Stimulated activated naive B cell treated with anti-CD40 and anti-IgM and Interleukin-4, amounts not matched to agents 10 μg/mL and 1 μg/mL and 100 μg/mL, for 72 hours (primary cell): Measurements from ENCODE around the gene DNAJB14.

Experiments
- ATAC-seq, 2 donors: fragments of 150-1000 bp; cut with Tn5 transposase; replicated peaks; 2 replicates each; pipeline ENCODE4 v1.10.0; 2021; ENCODE audit warnings: moderate library complexity in 1 of 2
- DNase-seq: peaks from one replicate; pipeline ENCODE4 v3.0.0; 2021
- H3K27ac Mint-ChIP-seq: one replicate; pipeline ENCODE4 v1.8.0; 2022; ENCODE audit warnings: mild to moderate bottlenecking, mixed read lengths
- H3K27me3 Mint-ChIP-seq, 2 donors: one replicate each; pipeline ENCODE4 v1.8.0; 2022; ENCODE audit warnings: mixed read lengths in 2 of 2
- H3K36me3 Mint-ChIP-seq, 2 donors: one replicate each; pipeline ENCODE4 v1.8.0; 2022; ENCODE audit warnings: mixed read lengths in 2 of 2, mild to moderate bottlenecking in 1 of 2
- H3K4me1 Mint-ChIP-seq, 2 donors: one replicate each; pipeline ENCODE4 v1.8.0; 2022; ENCODE audit warnings: mixed read lengths in 2 of 2, mild to moderate bottlenecking in 1 of 2
- H3K4me3 Mint-ChIP-seq, 2 donors: one replicate each; pipeline ENCODE4 v1.8.0; 2022; ENCODE audit warnings: mild to moderate bottlenecking in 2 of 2, mixed read lengths in 2 of 2, moderate library complexity in 1 of 2
- H3K9me3 Mint-ChIP-seq, 2 donors: one replicate each; pipeline ENCODE4 v1.8.0; 2022; ENCODE audit warnings: mixed read lengths in 2 of 2, mild to moderate bottlenecking in 1 of 2

The DNAJB14 gene

DNA sequence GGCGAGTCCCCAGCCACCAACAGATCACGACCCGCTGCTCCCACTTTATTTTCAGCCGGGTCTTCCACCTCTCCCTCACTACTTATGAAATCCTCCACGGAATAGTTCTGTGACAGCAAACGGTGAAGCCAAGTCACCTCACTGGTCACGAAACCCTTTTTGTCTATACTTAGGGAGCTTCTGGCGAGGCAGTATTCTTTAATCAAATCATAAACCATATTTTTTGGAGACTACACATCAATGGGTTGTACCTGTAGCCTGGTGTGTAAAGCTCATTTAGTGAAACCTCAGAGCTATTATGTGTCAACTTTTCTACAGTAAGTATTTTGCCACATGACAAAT lies 4.5 kb upstream of the DNAJB14 start:
- Mint-ChIP-seq H3K36me3 (peaks cover 1 to 13% of the 10 kb centered on the region in 2 donors), H3K4me3 (no peak overlapping the region), H3K27ac (no peak overlapping the region), H3K9me3 (peaks cover 0 to 1% of the 10 kb centered on the region in 2 donors), H3K4me1 (peaks cover 3 to 17% of the 10 kb centered on the region in 2 donors), H3K27me3 (no peaks in the 10 kb centered on the region)
- DNase-seq (no peak), ATAC-seq (no peak)

DNA sequence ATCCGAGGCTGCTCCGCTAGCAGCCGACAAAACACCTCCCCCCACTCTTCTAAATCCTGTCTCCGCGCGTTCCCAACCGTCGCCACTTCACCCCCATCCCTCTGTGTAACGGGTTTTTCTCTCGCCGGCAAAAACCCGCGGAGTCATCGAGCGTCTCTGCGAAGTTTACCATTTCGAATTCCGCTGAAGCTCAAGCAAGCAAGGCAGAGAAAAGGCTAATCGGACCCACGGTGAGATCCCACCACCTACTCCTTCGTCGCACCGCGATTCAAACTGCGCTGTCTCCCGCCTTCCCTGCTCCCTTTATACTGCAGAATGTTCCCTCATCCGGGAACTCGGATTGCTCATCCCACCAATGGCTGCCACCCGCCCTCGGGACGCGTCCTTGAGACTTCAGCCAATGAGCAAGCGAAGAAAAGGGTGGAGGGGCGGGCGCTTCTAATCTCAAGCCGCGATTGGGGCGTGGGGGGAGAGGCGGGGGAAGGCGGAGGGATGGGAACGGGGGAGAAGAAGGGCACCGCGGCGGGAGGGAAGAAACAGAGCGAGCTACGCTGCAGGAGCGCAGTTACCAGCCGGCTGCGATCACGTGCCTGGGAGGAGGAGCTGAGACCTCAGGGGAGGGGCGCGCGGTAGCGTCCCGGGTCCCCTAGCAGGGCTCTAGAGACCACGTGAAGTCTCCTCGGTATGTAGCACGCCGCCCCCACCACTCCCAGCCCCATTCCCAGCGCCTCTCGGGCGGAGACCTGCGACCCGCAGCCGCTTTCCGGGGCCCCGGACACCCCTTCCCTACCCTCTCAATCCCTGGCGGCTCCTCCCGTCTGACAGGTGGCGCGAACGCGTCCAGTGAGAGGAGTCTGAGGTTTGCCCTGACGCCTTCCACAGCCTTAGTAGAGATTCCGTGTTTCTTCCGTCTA lies 3.8 kb upstream of the DNAJB14 start, which contains the start of gene H2AZ1:
Gene H2AZ1, minus strand, starts transcription at position 277 of the 914 bp plus-strand sequence. Its CDS starts 105 bp downstream, at position 172.
- Mint-ChIP-seq H3K4me1 (peaks cover 3 to 23% of the 10 kb centered on the region in 2 donors), H3K27me3 (no peaks in the 10 kb centered on the region), H3K27ac (no peak within 1 kb of the TSS), H3K9me3 (no peaks in the 10 kb centered on the region), H3K4me3 (no peak within 1 kb of the TSS), H3K36me3 (peaks cover 1 to 12% of the 10 kb centered on the region in 2 donors)
- ATAC-seq (peak; percentile 71 to 78), DNase-seq (peak; percentile 93)

DNA sequence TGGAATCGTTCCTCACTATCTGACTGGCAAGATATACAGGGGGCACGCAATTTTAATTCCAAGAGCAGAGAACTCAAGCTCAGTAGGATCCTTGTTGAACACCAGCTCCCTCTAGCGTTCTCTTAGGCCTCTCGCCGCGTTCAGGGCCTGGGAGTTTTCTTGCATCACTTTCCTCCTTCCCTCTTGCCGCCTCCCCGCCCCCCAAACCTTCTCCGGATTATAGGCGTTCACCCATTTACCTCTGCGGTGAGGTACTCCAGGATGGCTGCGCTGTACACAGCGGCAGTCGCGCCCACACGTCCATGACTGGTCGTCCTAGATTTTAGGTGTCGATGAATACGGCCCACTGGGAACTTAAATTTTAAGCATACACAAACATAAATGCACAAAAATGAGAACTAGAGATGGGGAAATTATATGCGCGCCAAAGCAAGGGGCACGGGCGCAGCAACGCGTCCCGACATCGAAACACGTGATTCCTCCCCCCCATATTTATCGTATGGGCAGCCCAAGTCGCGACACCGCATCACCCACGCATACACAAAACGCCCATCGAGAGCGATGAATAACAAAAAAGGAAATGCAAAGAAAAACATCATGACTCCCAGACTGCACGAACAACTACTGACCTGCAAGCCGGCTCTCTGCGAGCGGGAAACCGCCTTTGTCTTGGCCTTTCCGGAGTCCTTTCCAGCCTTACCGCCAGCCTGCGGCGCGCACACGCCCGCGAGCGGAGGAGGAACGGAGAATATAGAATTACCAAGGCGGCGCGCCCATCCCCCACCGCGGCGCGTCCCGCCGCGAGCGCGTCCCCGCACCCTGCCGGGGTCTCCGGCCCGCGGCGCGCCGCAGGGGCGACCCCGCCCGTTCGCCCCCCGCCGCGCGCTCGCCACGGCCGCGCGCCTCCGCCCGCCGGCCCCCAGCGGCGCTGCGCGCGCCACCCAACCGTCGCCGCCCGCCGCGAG lies 2.9 kb upstream of the DNAJB14 start:
- H3K27ac Mint-ChIP-seq: no peak overlapping the region
- H3K27me3 Mint-ChIP-seq: no peaks in the 10 kb centered on the region
- H3K4me1 Mint-ChIP-seq: peaks cover 6 to 33% of the 10 kb centered on the region in 2 donors
- ATAC-seq (peak; percentile 36 to 40), DNase-seq (peak; percentile 82)
- H3K4me3 Mint-ChIP-seq: no peak overlapping the region
- H3K36me3 Mint-ChIP-seq: peaks cover 4 to 17% of the 10 kb centered on the region in 2 donors
- H3K9me3 Mint-ChIP-seq: no peaks in the 10 kb centered on the region

DNA sequence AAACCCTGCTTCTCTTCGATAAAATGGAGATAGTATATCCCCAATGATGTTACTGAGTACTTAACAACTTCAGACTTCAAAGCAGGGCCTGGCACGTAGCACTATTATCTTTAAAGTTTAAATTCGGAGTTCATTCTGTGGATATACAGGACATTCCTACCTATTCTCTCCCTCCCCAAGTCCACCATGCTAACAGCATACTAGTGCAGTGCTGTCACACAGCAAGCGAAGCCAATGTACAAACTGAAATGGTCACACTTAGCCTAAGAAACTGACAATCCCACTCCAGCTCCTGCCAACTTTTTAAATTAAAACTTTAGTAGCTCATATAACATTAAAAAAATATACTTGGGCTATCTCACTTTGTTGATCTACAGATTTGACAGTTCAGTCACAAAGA lies 1.2 kb upstream of the DNAJB14 start:
- peak overlapping the region in 1 of 2 donors; percentile 44 for H3K4me3 Mint-ChIP-seq
- peaks cover 14 to 48% of the 10 kb centered on the region in 2 donors for H3K4me1 Mint-ChIP-seq
- H3K9me3 Mint-ChIP-seq: peaks cover 0 to 2% of the 10 kb centered on the region in 2 donors
- DNase-seq: no peak
- no peak for ATAC-seq
- peak overlapping the region; percentile 65 for H3K27ac Mint-ChIP-seq
- no peaks in the 10 kb centered on the region for H3K27me3 Mint-ChIP-seq
- peaks cover 14 to 32% of the 10 kb centered on the region in 2 donors for H3K36me3 Mint-ChIP-seq

DNA sequence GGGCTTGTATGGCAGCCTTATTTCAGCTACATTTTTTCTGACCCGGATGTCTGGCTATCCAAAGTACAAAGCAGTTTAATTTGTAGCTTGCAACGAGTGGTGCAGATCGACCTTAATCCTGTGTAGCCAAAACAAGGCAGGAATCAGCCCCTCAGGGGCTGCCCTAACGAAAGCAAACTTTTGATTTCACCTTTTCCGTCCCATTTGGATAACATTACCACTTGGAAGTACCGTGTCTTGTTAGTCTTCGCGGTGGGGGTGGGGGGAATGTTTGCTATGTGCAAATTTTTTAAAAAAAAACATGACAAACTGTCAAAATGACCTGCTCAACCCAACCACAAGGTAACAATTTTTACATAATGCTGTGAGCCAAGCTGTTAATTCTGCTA lies 766 bp upstream of the DNAJB14 start:
- H3K27ac Mint-ChIP-seq: peak overlapping the region; percentile 97
- H3K4me1 Mint-ChIP-seq: peaks cover 14 to 48% of the 10 kb centered on the region in 2 donors
- H3K4me3 Mint-ChIP-seq: peak overlapping the region; percentile 90 to 99
- peaks cover 14 to 32% of the 10 kb centered on the region in 2 donors for H3K36me3 Mint-ChIP-seq
- H3K27me3 Mint-ChIP-seq: no peaks in the 10 kb centered on the region
- ATAC-seq (no peak), DNase-seq (no peak)
- peaks cover 0 to 2% of the 10 kb centered on the region in 2 donors for H3K9me3 Mint-ChIP-seq

DNA sequence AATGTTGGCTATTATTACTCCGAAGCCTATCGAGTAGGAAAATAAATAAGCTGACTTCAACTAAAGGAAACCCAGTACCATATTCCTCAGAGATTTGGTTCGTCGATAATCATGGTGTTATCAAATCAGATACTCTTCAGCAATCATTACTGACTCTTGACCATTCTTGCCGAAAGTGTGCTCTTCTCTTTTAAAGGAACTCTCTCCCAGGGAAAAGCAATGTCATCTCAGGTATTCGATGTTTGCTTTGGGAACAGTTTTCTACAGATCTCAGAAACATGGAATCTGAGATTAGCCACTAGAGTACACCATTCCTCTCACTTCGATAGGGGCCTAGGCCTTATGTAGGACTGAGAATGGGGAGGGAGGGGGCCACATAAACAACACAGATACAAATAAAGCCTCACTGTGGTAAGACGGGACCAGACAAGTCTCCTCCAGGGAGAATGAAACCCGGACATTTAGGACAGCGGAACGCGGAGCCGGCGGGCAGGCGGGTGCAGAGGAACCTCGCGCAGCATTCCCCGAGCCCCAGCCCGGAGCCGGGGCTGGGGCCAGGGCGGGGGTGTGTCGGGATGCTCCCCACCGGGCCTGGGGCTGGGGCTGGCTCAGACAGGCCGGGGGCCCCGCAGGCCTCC lies 581 bp downstream of the DNAJB14 start:
- Mint-ChIP-seq H3K27me3 (no peaks in the 10 kb centered on the region), H3K36me3 (peaks cover 14 to 37% of the 10 kb centered on the region in 2 donors), H3K4me1 (peaks cover 14 to 48% of the 10 kb centered on the region in 2 donors), H3K27ac (peak overlapping the region; percentile 98), H3K4me3 (peak overlapping the region; percentile 98 to 99), H3K9me3 (peaks cover 0 to 2% of the 10 kb centered on the region in 2 donors)
- DNase-seq (peak; percentile 25), ATAC-seq (peak; percentile 3)

DNA sequence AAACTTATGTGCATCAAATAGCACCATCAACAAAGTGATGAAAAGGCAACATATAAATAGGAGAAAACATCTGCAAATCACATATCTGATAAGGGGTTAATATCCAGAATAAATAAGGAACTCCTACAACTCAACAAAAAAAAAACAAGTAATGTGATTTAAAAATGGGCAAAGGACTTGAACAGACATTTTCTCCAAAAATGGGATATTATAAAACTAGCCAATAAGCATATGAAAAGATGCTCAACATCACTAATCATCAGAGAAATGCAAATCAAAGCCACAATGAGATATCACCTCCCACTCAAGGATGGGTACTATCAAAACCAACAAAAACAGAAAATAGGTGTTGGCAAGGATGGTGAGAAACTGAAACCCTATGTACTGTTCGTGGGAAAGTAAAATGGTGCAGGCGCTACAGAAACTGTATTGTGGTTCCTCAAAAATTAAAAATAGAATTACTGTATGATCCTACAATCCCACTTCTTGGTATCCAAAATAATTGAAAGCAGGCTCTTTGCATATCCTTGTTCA lies 2.4 kb downstream of the DNAJB14 start:
- H3K36me3 Mint-ChIP-seq: peaks cover 14 to 37% of the 10 kb centered on the region in 2 donors
- no peak overlapping the region for H3K27ac Mint-ChIP-seq
- peak overlapping the region; percentile 29 to 65 for H3K4me3 Mint-ChIP-seq
- no peaks in the 10 kb centered on the region for H3K27me3 Mint-ChIP-seq
- peaks cover 14 to 48% of the 10 kb centered on the region in 2 donors for H3K4me1 Mint-ChIP-seq
- H3K9me3 Mint-ChIP-seq: peaks cover 0 to 2% of the 10 kb centered on the region in 2 donors
- ATAC-seq: no peak
- DNase-seq: no peak

DNA sequence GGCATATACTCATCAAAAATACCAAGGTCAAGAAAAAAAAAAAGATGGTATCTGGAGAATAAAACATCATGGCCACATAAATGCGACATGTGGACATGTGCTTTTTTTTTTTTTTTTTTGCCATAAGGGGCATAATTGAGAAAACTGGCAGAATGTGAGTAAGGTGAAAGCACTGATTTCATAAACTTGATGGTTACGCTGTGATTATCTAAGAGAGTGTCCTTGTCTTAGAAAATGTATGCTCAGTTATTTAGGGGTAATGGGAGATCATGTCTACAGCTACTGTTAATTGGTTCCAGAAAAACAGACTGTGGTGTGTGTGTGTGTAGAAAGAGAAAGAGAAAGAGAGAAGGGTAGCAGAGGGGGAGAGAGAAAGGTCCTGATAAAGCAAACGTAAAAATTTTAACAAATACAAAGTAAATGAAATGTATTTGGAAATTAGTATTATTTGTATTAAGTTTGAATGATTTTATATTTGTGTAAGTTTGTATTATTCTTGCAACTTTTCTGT lies 8.1 kb downstream of the DNAJB14 start:
- H3K27ac Mint-ChIP-seq: no peak overlapping the region
- no peak overlapping the region for H3K4me3 Mint-ChIP-seq
- no peaks in the 10 kb centered on the region for H3K27me3 Mint-ChIP-seq
- H3K36me3 Mint-ChIP-seq: peaks cover 21 to 46% of the 10 kb centered on the region in 2 donors
- ATAC-seq (no peak), DNase-seq (no peak)
- H3K9me3 Mint-ChIP-seq: peaks cover 3 to 4% of the 10 kb centered on the region in 2 donors
- peaks cover 6 to 22% of the 10 kb centered on the region in 2 donors for H3K4me1 Mint-ChIP-seq

DNA sequence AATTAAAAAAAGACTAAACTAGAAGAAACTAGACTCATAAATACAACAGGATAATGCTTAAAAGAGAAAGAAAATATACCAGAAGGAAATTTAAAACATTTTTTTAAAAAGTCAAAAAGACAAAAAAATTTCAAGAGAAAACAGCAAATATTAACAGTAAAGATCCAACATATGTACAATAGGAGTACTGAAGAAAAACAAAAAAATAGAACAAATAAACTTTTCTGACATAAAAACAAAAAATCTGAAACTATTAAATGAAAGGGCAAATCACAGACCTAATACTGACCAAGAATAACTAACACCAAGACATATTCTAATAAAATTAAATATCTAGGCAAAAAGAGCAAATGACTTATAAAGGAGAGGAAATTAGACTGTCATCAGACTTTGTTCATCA lies 11.5 kb downstream of the DNAJB14 start:
- ATAC-seq (no peak), DNase-seq (no peak)
- H3K4me3 Mint-ChIP-seq: no peak overlapping the region
- no peaks in the 10 kb centered on the region for H3K27me3 Mint-ChIP-seq
- H3K9me3 Mint-ChIP-seq: peaks cover 3 to 4% of the 10 kb centered on the region in 2 donors
- H3K27ac Mint-ChIP-seq: no peak overlapping the region
- peaks cover 30 to 50% of the 10 kb centered on the region in 2 donors for H3K36me3 Mint-ChIP-seq
- H3K4me1 Mint-ChIP-seq: peaks cover 9 to 24% of the 10 kb centered on the region in 2 donors

DNA sequence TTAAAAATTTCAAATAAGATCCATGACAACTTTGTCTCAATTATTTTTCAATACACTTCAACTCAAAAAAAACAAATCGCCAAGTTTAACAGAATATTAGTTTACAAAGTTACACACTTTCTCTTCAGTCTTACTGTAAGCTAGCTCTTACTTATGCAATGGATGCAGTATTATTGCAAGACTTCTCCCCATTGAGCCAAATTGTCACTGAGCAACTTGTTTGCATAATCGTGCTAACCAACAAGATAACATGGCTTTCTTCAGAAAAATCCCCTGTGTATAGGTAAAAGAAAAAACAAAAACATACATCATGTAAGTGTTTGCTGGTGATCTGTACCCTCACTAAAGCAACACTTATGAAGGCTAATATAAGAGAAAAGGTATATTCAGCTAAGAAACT lies 18.9 kb downstream of the DNAJB14 start:
- H3K4me3 Mint-ChIP-seq: no peak overlapping the region
- peaks cover 6 to 16% of the 10 kb centered on the region in 2 donors for H3K4me1 Mint-ChIP-seq
- no peak overlapping the region for H3K27ac Mint-ChIP-seq

DNA sequence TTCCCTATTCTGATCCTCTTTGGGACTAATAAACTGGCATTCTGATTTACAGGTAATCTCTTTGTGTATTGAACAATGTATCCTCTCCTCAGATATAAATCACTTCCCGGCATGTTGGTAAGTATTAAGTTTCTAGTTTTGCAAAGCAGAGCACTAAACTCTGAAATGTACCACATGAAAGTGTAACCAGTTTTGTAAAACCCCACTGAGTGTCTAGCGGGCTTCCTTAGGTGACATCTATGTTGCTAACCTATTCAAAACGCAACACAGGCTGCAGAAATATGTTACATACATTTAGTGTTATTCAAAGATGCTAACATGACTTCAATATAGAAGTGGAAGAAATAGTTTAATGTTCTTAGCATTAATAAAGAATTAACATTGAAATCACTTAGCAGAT lies 25.2 kb downstream of the DNAJB14 start:
- H3K27me3 Mint-ChIP-seq: no peaks in the 10 kb centered on the region
- no peak for ATAC-seq
- no peak overlapping the region for H3K4me3 Mint-ChIP-seq
- DNase-seq: no peak
- peaks cover under 1 to 6% of the 10 kb centered on the region in 2 donors for H3K4me1 Mint-ChIP-seq
- H3K36me3 Mint-ChIP-seq: peaks cover 26 to 43% of the 10 kb centered on the region in 2 donors
- H3K9me3 Mint-ChIP-seq: peaks cover 8 to 9% of the 10 kb centered on the region in 2 donors
- no peak overlapping the region for H3K27ac Mint-ChIP-seq

More for the DNA sequence above, 18.9 kb downstream of the DNAJB14 start:
- Mint-ChIP-seq H3K36me3 (peaks cover 22 to 28% of the 10 kb centered on the region in 2 donors), H3K9me3 (no peaks in the 10 kb centered on the region), H3K27me3 (no peaks in the 10 kb centered on the region)
- DNase-seq (no peak), ATAC-seq (no peak)

DNA sequence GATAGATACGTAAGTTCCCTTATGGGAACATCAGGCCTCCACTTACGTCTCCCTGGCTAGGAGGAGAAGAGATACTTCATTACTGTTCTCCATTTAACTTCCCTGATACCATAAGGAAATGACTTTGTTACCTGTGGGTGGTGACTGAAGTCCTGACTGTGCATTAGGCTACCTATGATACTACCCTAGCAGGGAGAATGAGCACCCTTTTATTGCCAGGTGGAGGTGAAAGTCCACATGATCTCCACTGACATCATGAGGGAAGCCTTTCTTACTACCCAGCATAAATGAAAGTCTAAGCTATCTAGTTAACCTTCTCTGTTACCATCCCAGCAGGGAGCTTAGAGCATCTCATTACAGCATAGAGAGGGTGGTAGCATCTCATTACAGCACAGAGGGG lies 27.8 kb downstream of the DNAJB14 start:
- Mint-ChIP-seq H3K36me3 (peaks cover 38 to 58% of the 10 kb centered on the region in 2 donors), H3K4me1 (no peaks in the 10 kb centered on the region), H3K27me3 (no peaks in the 10 kb centered on the region), H3K9me3 (peaks cover 11 to 12% of the 10 kb centered on the region in 2 donors), H3K27ac (no peak overlapping the region), H3K4me3 (no peak overlapping the region)
- no peak for ATAC-seq
- no peak for DNase-seq

DNA sequence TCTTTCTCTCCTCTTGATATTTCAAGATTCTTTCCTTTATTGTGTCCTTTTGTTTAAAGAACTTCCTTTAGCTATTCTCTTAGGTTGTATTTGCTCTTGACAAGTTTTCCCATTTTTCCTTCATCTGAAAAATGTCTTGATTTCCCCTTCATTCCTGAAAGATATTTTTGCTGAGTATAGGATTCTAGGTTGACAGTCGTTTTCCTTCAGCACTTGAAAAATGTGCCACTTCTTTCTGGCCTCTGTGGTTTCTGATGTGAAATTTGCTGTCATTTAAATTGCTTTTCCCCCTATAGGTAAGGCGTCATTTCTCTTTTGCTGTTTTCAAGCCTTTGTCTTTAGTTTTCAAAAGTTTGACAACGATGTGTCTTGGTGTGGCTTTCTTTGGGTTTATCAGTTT lies 28.8 kb downstream of the DNAJB14 start:
- DNase-seq (no peak), ATAC-seq (no peak)
- Mint-ChIP-seq H3K4me3 (no peak overlapping the region), H3K36me3 (peaks cover 41 to 61% of the 10 kb centered on the region in 2 donors), H3K27ac (no peak overlapping the region), H3K27me3 (no peaks in the 10 kb centered on the region), H3K4me1 (no peaks in the 10 kb centered on the region), H3K9me3 (peaks cover 11 to 12% of the 10 kb centered on the region in 2 donors)
